ENCODE measurements around the gene C4orf36.

C4orf36 gene

GRCh38 chr4:86870442-86871069, 21.7 kb downstream of the C4orf36 start:
- no peak for DNase-seq

- DNase-seq = no peak
Measured at GRCh38 chr4:86857341-86858052, 34.7 kb downstream of the C4orf36 start.

GRCh38 chr4:86856896-86857295, 35.3 kb downstream of the C4orf36 start:
- DNase-seq = no peak

GRCh38 chr4:86855572-86855971, 36.6 kb downstream of the C4orf36 start:
- DNase-seq = no peak

- DNase-seq = no peak
Measured at GRCh38 chr4:86853209-86853608, 39.0 kb downstream of the C4orf36 start.

- DNase-seq = peak in 6 of 58 donors; percentile 0 to 40 (median 16)
Measured at GRCh38 chr4:86848732-86849619, 43.2 kb downstream of the C4orf36 start, which contains the start of gene SLC10A6. TSS of gene SLC10A6 (minus strand) at chr4:86849384. CDS start at chr4:86849115, 269 bp downstream.

- no peak for DNase-seq
Measured at GRCh38 chr4:86848136-86848535, 44.1 kb downstream of the C4orf36 start.

- DNase-seq = no peak
Measured at GRCh38 chr4:86847571-86847970, 44.7 kb downstream of the C4orf36 start.

GRCh38 chr4:86846921-86847320, 45.3 kb downstream of the C4orf36 start:
- DNase-seq = no peak

- DNase-seq = no peak
Measured at GRCh38 chr4:86845593-86845992, 46.6 kb downstream of the C4orf36 start.

- DNase-seq = no peak
Measured at GRCh38 chr4:86841309-86841708, 50.9 kb downstream of the C4orf36 start.

- no peak for DNase-seq
Measured at GRCh38 chr4:86840858-86841257, 51.4 kb downstream of the C4orf36 start.

GRCh38 chr4:86837691-86838503, 54.3 kb downstream of the C4orf36 start:
- DNase-seq = peak in 2 of 58 donors; percentile 4 to 8

- DNase-seq = no peak
Measured at GRCh38 chr4:86835677-86836076, 56.5 kb downstream of the C4orf36 start.

- DNase-seq = no peak
Measured at GRCh38 chr4:86834901-86835300, 57.3 kb downstream of the C4orf36 start.

- DNase-seq = no peak
Measured at GRCh38 chr4:86833615-86834014, 58.6 kb downstream of the C4orf36 start.

GRCh38 chr4:86831262-86832130, 60.7 kb downstream of the C4orf36 start:
- no peak for DNase-seq
